Stimulated activated CD8-positive, alpha-beta memory T cell treated with anti-CD3 and anti-CD28 coated beads, Interleukin-2, amount 100 ng/mL, for 48 hours (primary cell): Measurements from ENCODE around the gene PSRC1.
"Not testable (repeated sequence)": the region's sequence is repeated elsewhere in the genome, so short reads cannot be mapped to it uniquely, and the experiment has no call there.

Source experiments
- DNase-seq, 2 donors: peaks; one replicate each; pipeline ENCODE4 v3.0.0-alpha.2; 2020; ENCODE audit warnings: low read depth in 2 of 2

The PSRC1 gene

GRCh38 chr1:109295712-109296415, 12.9 kb upstream of the PSRC1 start:
- DNase-seq, result no peak

DNA sequence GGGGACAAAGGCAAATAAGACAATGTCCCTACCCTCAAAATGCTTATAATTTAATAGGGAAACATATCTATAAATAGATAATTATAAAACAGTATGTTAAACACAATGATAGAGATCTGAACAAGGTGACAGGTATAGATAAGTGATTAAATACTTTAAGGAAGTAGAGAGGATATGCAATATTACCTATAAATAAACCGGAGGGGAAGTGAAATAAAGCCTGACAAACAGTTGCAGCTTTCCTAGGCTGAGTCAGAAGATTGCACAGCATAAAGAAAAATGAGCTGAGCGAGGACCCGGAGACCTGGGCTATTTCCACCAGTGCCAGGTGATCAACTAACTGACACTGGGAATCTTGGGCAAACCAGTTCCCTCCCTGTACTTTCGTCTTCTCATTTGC, 11.5 kb upstream of the PSRC1 start:
- DNase-seq, result no peak

DNA sequence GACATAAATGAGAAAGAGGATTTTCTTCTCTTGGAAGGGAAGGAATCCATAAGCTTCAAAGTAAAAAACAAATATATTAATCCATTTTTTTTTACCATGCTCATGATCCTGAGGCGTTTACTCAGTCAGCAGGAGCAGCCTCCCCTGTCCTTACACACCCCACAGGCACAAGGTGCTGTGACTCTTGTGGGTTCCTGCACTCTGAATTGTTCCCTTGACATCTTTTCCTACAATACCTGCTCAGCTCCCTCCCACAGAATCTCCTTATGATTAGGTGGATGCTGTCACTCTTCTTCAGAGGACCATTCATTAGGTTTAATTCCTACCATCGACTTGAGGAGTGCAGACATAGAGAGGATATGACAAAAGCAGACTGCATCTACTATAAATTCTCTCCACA, 10.1 kb upstream of the PSRC1 start:
- no peak for DNase-seq

GRCh38 chr1:109292364-109292763, 9.4 kb upstream of the PSRC1 start:
- DNase-seq, result no peak

- DNase-seq, result no peak
Measured at GRCh38 chr1:109290998-109291397, 8.1 kb upstream of the PSRC1 start.

GRCh38 chr1:109290137-109290536, 7.2 kb upstream of the PSRC1 start:
- DNase-seq, result no peak

DNA sequence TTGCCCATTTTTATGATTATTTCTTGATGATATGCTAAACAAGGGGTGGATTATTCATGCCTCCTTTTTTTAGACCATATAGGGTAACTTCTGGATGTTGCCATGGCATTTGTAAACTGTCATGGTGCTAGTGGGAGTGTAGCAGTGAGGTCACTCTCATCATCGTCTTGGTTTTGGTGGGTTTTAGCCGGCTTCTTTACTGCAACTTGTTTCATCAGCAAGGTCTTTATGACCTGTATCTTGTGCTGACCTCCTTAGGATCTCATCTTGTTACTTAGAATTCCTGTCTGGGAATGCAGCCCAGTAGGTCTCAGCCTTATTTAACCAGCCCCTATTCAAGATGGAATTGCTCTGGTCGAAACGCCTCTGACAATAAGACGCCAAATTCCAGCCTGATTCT, 3.8 kb upstream of the PSRC1 start:
- not testable (repeated sequence) for DNase-seq

DNA sequence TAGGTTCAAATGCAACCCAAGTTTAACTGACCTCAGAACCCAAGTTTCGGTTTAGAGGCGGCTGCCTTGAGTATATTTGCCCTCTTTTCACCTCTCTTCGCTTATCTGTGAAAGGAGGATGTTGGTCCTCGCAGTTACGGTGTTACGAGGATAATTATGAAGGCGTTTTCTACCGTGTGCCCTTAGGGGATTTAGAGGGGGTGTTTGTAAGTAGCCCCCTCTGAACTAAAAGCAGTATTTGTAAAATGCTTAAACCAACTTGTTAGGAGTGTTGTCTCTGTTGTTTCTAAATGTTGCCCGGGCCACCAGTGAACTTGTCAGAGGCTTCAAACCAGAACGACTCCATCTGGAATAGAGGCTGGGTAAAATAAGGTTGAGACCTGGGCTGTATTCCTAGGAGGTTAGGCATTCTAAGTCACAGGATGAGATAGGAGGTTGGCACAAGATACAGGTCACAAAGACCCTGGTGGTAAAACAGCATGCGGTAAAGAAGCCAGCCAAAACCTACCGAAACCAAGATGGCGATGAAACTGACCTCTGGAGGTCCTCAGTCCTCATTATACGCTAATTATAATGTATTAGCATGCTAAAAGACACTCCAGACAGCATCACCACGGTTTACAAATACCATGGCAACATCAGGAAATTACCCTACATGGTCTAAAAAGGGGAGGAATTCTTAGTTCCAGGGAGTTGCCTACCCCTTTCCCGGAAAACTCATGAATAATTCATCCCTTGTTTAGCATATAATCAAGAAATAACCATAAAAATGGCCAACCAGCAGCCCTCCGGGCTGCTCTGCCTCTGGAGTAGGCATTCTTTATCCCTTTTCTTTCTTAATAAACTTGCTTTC, 1.0 kb upstream of the PSRC1 start:
- no peak for DNase-seq

GRCh38 chr1:109282497-109282951, 421 bp downstream of the PSRC1 start:
- no peak for DNase-seq

GRCh38 chr1:109281680-109282496, 1.1 kb downstream of the PSRC1 start:
- no peak for DNase-seq

- no peak for DNase-seq
Measured at GRCh38 chr1:109280862-109281261, 2.1 kb downstream of the PSRC1 start.

DNA sequence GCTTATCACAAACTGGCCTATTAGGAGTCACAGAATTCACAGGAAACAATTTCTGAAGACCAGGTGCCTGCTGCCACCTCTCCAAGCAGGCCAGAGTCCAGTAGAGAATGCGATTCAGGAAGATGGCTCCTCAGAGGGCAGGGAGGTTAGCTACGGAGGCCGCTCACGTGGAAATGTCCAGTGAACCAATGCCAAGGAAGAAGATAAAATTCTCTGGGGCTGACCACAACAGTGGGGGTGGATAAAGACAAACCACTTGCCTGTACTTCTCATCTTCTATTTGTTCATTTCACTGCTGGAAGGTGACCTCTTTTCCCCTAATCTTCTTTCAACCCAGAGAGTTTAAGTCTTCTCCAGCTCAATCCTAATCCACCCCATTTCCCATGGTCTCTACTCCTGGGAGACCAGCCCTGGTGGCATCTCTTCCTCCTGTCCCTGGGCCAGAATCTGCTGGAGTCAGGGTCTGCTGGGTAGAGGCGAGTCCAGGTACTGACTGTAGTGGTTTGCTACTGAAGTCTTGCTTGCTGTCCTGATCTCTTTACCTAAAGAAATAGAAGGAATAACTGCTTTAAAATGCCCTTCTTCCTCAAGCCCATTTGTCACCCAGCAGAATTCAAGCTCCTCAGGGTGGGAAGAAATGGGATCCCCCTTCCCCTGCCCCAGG, 3.2 kb downstream of the PSRC1 start:
- no peak for DNase-seq

GRCh38 chr1:109277434-109278204, 5.3 kb downstream of the PSRC1 start:
- DNase-seq, result peak; percentile 52 to 62

- no peak for DNase-seq
Measured at GRCh38 chr1:109275706-109276345, 7.1 kb downstream of the PSRC1 start.

- no peak for DNase-seq
Measured at GRCh38 chr1:109274533-109275476, 8.1 kb downstream of the PSRC1 start.

DNA sequence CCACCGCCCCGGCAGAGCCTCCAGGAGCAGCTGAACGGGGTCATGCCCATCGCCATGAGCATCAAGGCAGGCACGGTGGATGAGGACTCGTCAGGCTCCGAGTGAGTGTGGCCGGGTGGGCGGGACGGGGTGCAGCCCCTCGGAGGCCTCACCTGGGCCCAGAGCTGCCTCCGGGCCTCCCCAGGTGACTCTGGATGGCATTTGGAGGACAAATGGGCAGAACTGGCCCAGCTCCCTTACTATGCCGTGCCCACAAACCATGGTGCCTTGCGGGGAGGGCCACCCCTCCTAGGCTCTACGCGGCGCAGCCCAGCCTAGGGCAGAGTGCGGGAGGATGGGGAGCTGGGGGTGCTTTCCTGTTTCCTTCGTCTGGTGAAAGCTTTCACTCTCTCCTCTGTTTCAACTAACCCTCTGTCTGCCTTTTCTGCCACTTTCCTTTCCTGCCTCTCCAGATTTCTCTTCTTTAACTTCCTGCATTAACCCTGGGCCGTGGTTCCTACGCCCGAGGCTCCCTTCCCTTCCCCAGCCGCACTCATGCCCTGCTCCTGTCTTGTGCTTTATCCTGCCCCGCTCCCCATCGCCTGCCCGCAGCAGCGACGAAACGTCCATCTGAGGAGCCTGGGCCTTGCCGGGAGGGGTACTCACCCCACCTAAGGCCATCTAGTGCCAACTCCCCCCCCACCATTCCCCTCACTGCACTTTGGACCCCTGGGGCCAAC, 9.2 kb downstream of the PSRC1 start:
- no peak for DNase-seq

DNA sequence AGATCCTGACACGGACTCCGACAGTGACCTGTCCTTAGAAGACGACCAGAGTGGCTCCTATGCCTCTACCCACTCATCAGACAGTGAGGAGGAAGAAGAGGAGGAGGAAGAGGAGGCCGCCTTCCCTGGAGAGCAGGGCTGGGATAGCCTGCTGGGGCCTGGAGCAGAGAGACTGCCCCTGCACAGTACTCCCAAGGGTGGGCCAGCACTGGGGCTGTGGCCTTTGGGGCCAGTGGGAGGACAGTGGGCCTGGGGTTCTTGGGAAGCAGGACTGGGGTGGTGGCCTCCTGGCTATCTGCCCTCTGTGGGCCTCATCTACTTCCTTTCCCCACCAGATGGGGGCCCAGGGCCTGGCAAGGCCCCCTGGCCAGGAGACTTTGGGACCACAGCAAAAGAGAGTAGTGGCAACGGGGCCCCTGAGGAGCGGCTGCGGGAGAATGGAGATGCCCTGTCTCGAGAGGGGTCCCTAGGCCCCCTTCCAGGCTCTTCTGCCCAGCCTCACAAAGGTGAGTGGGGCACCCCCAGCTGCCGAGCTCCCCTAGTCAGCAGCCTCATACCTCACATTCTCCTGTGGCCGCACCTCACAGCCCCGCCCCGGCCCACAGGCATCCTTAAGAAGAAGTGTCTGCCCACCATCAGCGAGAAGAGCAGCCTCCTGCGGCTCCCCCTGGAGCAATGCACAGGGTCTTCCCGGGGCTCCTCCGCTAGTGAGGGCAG, 10.0 kb downstream of the PSRC1 start:
- DNase-seq, result no peak
